ENCODE measurements around the gene RFESD.
"Not testable (repeated sequence)": the region's sequence is repeated elsewhere in the genome, so short reads cannot be mapped to it uniquely, and the experiment has no call there.

Gene RFESD

GRCh38 chr5:95664204-95664786 lies 17.7 kb downstream of the RFESD start:
- DNase-seq (ENCODE audit: low read depth in 2 of 2): peak; percentile 10 to 21

- DNase-seq (ENCODE audit: low read depth in 2 of 2): no peak
Measured at GRCh38 chr5:95667061-95667618, 20.6 kb downstream of the RFESD start.

- no peak for DNase-seq (ENCODE audit: low read depth in 2 of 2)
Measured at GRCh38 chr5:95667678-95668077, 21.1 kb downstream of the RFESD start.

- DNase-seq (ENCODE audit: low read depth in 2 of 2): no peak
Measured at GRCh38 chr5:95668216-95668615, 21.6 kb downstream of the RFESD start.

GRCh38 chr5:95668728-95669127 lies 22.2 kb downstream of the RFESD start:
- no peak for DNase-seq (ENCODE audit: low read depth in 2 of 2)

GRCh38 chr5:95669540-95669939 lies 23.0 kb downstream of the RFESD start:
- no peak for DNase-seq (ENCODE audit: low read depth in 2 of 2)

GRCh38 chr5:95669985-95670384 lies 23.4 kb downstream of the RFESD start:
- no peak for DNase-seq (ENCODE audit: low read depth in 2 of 2)

GRCh38 chr5:95670568-95670967 lies 24.0 kb downstream of the RFESD start:
- no peak for DNase-seq (ENCODE audit: low read depth in 2 of 2)

- DNase-seq (ENCODE audit: low read depth in 2 of 2): no peak
Measured at GRCh38 chr5:95671826-95672225, 25.2 kb downstream of the RFESD start.

- no peak for DNase-seq (ENCODE audit: low read depth in 2 of 2)
Measured at GRCh38 chr5:95672641-95673040, 26.1 kb downstream of the RFESD start.

GRCh38 chr5:95673081-95673480 lies 26.5 kb downstream of the RFESD start:
- DNase-seq (ENCODE audit: low read depth in 2 of 2): no peak

- DNase-seq (ENCODE audit: low read depth in 2 of 2): no peak
Measured at GRCh38 chr5:95682891-95683290, 36.3 kb downstream of the RFESD start, which contains the start of gene SPATA9. Gene SPATA9 (minus strand): TSS chr5:95682991. CDS start chr5:95682854, 137 bp downstream.

GRCh38 chr5:95684361-95684760 lies 37.8 kb downstream of the RFESD start:
- no peak for DNase-seq (ENCODE audit: low read depth in 2 of 2)

- DNase-seq (ENCODE audit: low read depth in 2 of 2): no peak
Measured at GRCh38 chr5:95686651-95687050, 40.1 kb downstream of the RFESD start.

- DNase-seq (ENCODE audit: low read depth in 2 of 2): no peak
Measured at GRCh38 chr5:95689680-95690079, 43.1 kb downstream of the RFESD start.

- no peak for DNase-seq (ENCODE audit: low read depth in 2 of 2)
Measured at GRCh38 chr5:95690333-95690732, 43.8 kb downstream of the RFESD start.

GRCh38 chr5:95697781-95698681 lies 51.5 kb downstream of the RFESD start:
- DNase-seq (ENCODE audit: low read depth in 2 of 2): no peak

GRCh38 chr5:95699337-95699736 lies 52.8 kb downstream of the RFESD start:
- DNase-seq (ENCODE audit: low read depth in 2 of 2): no peak

GRCh38 chr5:95701074-95701473 lies 54.5 kb downstream of the RFESD start:
- DNase-seq (ENCODE audit: low read depth in 2 of 2): no peak

- no peak for DNase-seq (ENCODE audit: low read depth in 2 of 2)
Measured at GRCh38 chr5:95704150-95704549, 57.6 kb downstream of the RFESD start.

- not testable (repeated sequence) for DNase-seq (ENCODE audit: low read depth in 2 of 2)
Measured at GRCh38 chr5:95706196-95706595, 59.6 kb downstream of the RFESD start.

- DNase-seq (ENCODE audit: low read depth in 2 of 2): no peak
Measured at GRCh38 chr5:95707055-95707454, 60.5 kb downstream of the RFESD start.

Measured in stimulated activated CD4-positive, alpha-beta T cell treated with anti-CD3 and anti-CD28 coated beads, Interleukin-4, amount 100 ng/mL, for 48 hours (primary cell).